H9 (cell line): ENCODE results near the gene KCNAB3. TPM values are rescaled to one million over a fixed set of nuclear protein-coding genes. Genes with fewer than 3 reads are reported as not detected.

Experiments
- DNase-seq: peaks from one replicate; pipeline ENCODE4 v3.0.0-alpha.2; 2017
- H2AFZ ChIP-seq: one replicate; pipeline ENCODE4 v1.6.1; 2013; ENCODE audit warnings: mild to moderate bottlenecking, low read length, control low read depth, moderate library complexity
- H2AK5ac ChIP-seq: 2 replicates; pipeline ENCODE4 v1.6.1; 2013; ENCODE audit warnings: low read length, control low read depth, mixed read lengths; ENCODE audit not compliant: insufficient read length
- H2BK120ac ChIP-seq: one replicate; pipeline ENCODE4 v1.6.1; 2013; ENCODE audit warnings: low read depth, mild to moderate bottlenecking, low read length, control low read depth, inconsistent platforms; ENCODE audit not compliant: poor library complexity, severe bottlenecking
- H2BK12ac ChIP-seq: 2 replicates; pipeline ENCODE4 v1.6.1; 2013; ENCODE audit warnings: low read length, control low read depth, mixed read lengths, low read depth; ENCODE audit not compliant: insufficient read length
- H2BK15ac ChIP-seq: 2 replicates; pipeline ENCODE4 v1.6.1; 2013; ENCODE audit warnings: low read depth, low read length, control low read depth
- H2BK20ac ChIP-seq: one replicate; pipeline ENCODE4 v1.6.1; 2013; ENCODE audit warnings: low read depth, mild to moderate bottlenecking, low read length, control low read depth, inconsistent platforms; ENCODE audit not compliant: poor library complexity, severe bottlenecking
- H2BK5ac ChIP-seq: 2 replicates; pipeline ENCODE4 v1.6.1; 2013; ENCODE audit warnings: low read length, control low read depth, mixed read lengths; ENCODE audit not compliant: insufficient read length
- H3K14ac ChIP-seq: 2 replicates; pipeline ENCODE4 v1.6.1; 2013; ENCODE audit warnings: low read length, control low read depth; ENCODE audit not compliant: insufficient read depth
- H3K18ac ChIP-seq: 2 replicates; pipeline ENCODE4 v1.6.1; 2013; ENCODE audit warnings: low read depth, mild to moderate bottlenecking, mixed read lengths, low read length, control low read depth; ENCODE audit not compliant: insufficient read length
- H3K23ac ChIP-seq: 2 replicates; pipeline ENCODE4 v1.6.1; 2013; ENCODE audit warnings: low read length, control low read depth, mixed read lengths, low read depth; ENCODE audit not compliant: insufficient read length
- H3K23me2 ChIP-seq: 2 replicates; pipeline ENCODE4 v1.6.1; 2013; ENCODE audit warnings: low read depth, mild to moderate bottlenecking, mixed read lengths, low read length, control low read depth; ENCODE audit not compliant: insufficient read length, poor library complexity, severe bottlenecking
- H3K27ac ChIP-seq: 2 replicates; pipeline ENCODE4 v1.5.1; 2013; ENCODE audit warnings: low read length, control low read depth, mixed read lengths, low read depth; ENCODE audit not compliant: insufficient read length
- H3K27me3 ChIP-seq: 2 replicates; pipeline ENCODE4 v1.6.1; 2013; ENCODE audit warnings: low read length, control low read depth, inconsistent platforms; ENCODE audit not compliant: insufficient read depth
- H3K4ac ChIP-seq: 2 replicates; pipeline ENCODE4 v1.6.1; 2013; ENCODE audit warnings: low read depth, mild to moderate bottlenecking, control low read depth, inconsistent platforms, low read length, moderate library complexity
- H3K4me1 ChIP-seq: 2 replicates; pipeline ENCODE4 v1.6.1; 2013; ENCODE audit warnings: low read length, control low read depth, inconsistent platforms; ENCODE audit not compliant: insufficient read depth
- H3K4me2 ChIP-seq: 2 replicates; pipeline ENCODE4 v1.6.1; 2013; ENCODE audit warnings: low read length, control low read depth, mixed read lengths; ENCODE audit not compliant: insufficient read length, insufficient read depth
- H3K56ac ChIP-seq: 2 replicates; pipeline ENCODE4 v1.6.1; 2013; ENCODE audit warnings: low read depth, mild to moderate bottlenecking, mixed read lengths, low read length, control low read depth; ENCODE audit not compliant: insufficient read length
- H3K79me1 ChIP-seq: 2 replicates; pipeline ENCODE4 v1.6.1; 2013; ENCODE audit warnings: low read depth, mild to moderate bottlenecking, moderate library complexity, low read length, control low read depth, inconsistent platforms; ENCODE audit not compliant: insufficient read depth, poor library complexity, severe bottlenecking
- H3K79me2 ChIP-seq: 2 replicates; pipeline ENCODE4 v1.6.1; 2013; ENCODE audit warnings: low read length, control low read depth, inconsistent platforms; ENCODE audit not compliant: insufficient read depth
- H3K9ac ChIP-seq: 2 replicates; pipeline ENCODE4 v1.6.1; 2013; ENCODE audit warnings: low read length, control low read depth, mixed read lengths; ENCODE audit not compliant: insufficient read length; ENCODE audit errors: extremely low read depth
- H3K9me3 ChIP-seq: one replicate; pipeline ENCODE4 v1.6.1; 2013; ENCODE audit warnings: low read depth, low read length, inconsistent platforms; ENCODE audit not compliant: control insufficient read depth
- H3T11ph ChIP-seq: one replicate; pipeline ENCODE4 v1.6.1; 2013; ENCODE audit warnings: mild to moderate bottlenecking, low read length, control low read depth, inconsistent platforms
- H4K20me1 ChIP-seq: one replicate; pipeline ENCODE4 v1.6.1; 2013; ENCODE audit not compliant: control insufficient read depth, insufficient read length, insufficient read depth
- H4K5ac ChIP-seq: 2 replicates; pipeline ENCODE4 v1.6.1; 2013; ENCODE audit warnings: low read depth, mild to moderate bottlenecking, mixed read lengths, low read length, control low read depth; ENCODE audit not compliant: insufficient read length
- H4K8ac ChIP-seq: replicated peaks from 2 replicates; pipeline ENCODE4 v1.6.1; 2013; ENCODE audit warnings: low read length, control low read depth, mixed read lengths, low read depth; ENCODE audit not compliant: insufficient read length
- H4K91ac ChIP-seq: 2 replicates; pipeline ENCODE4 v1.6.1; 2013; ENCODE audit warnings: low read depth, mild to moderate bottlenecking, moderate library complexity, mixed read lengths, low read length, control low read depth; ENCODE audit not compliant: insufficient read length
- H3K27ac Mint-ChIP-seq, 3 experiments: 2 replicates in 2 of 3; 3 replicates in 1 of 3; pipeline ENCODE4 v1.8.0; 2020 to 2021; ENCODE audit warnings: mixed read lengths in 3 of 3, mild to moderate bottlenecking in 1 of 3, moderate library complexity in 1 of 3
- H3K27me3 Mint-ChIP-seq: 2 replicates; pipeline ENCODE4 v1.8.0; 2021; ENCODE audit warnings: low read depth, mild to moderate bottlenecking, moderate library complexity, mixed read lengths
- H3K36me3 Mint-ChIP-seq, 3 experiments: 2 replicates in 2 of 3; 3 replicates in 1 of 3; pipeline ENCODE4 v1.8.0; 2020 to 2021; ENCODE audit warnings: low read depth in 3 of 3, mixed read lengths in 3 of 3; ENCODE audit not compliant: insufficient read depth in 1 of 3
- H3K4me1 Mint-ChIP-seq, 2 experiments: 2 replicates each; pipeline ENCODE4 v1.8.0; 2020; ENCODE audit warnings: mixed read lengths in 2 of 2
- H3K4me3 Mint-ChIP-seq, 2 experiments: 2 replicates in 1 of 2; 3 replicates in 1 of 2; pipeline ENCODE4 v1.8.0; 2020 to 2021; ENCODE audit warnings: mild to moderate bottlenecking in 2 of 2, mixed read lengths in 2 of 2, moderate library complexity in 1 of 2
- H3K9me3 Mint-ChIP-seq, 2 experiments: 2 replicates in 1 of 2; 3 replicates in 1 of 2; pipeline ENCODE4 v1.8.0; 2020; ENCODE audit warnings: mild to moderate bottlenecking in 2 of 2, mixed read lengths in 2 of 2, moderate library complexity in 1 of 2
- CTCF ChIP-seq: fragments of 200-600 bp; sonication (generic); conservative IDR thresholded peaks from 3 replicates; pipeline ENCODE4 v1.8.0; 2021; ENCODE audit warnings: antibody characterized with exemption, mild to moderate bottlenecking
- WGBS: extraction: QIAGEN DNeasy Blood & Tissue Kit; methylation state at CpG from one replicate; pipeline ENCODE4 v1.1.7; 2013; ENCODE audit warnings: missing lambda C conversion rate, low lambda C conversion rate, mixed read lengths; ENCODE audit not compliant: insufficient read length; ENCODE audit errors: extremely low coverage; 5-methylcytosine and 5-hydroxymethylcytosine counted together
- total RNA-seq: library from RNA; stranded (reverse); gene quantifications from 2 replicates; pipeline ENCODE4 v1.2.1, GENCODE V29; 2021

Gene KCNAB3
- total RNA-seq, 1 experiment from 2014 or later, result 6.4 TPM

DNA sequence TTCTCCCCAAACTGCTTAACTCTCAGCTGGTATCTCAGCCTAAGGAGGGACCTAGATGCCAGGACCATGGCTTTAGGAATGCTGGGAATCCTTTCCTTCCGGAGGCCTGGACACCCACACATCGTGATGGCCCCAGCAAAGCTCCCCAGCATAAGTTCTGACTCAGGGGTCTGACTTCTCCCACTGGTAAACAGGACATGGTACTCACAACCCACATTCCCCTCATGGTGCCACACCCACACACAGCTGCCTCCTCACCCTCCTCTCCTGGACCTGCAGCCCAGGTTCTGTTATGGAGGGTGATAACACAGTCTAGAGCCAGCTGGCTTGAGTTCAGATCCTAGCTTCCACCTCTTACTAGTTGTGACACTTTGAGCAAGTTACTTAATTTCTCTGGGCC, 12.8 kb downstream of the KCNAB3 start:
- no peak overlapping the region for H2AFZ ChIP-seq
- H3K9ac ChIP-seq, result no peak overlapping the region
- no peak overlapping the region for H3K14ac ChIP-seq
- no peaks in the 10 kb centered on the region for H4K20me1 ChIP-seq
- no peak overlapping the region for H4K8ac ChIP-seq
- WGBS, result no CpG with 5 or more reads among the region's 2 CpGs
- no peak overlapping the region for H2BK120ac ChIP-seq
- no peak overlapping the region for H2BK15ac ChIP-seq
- H3K27me3 ChIP-seq, result peaks cover 21% of the 10 kb centered on the region
- no peak overlapping the region for H3K4ac ChIP-seq
- no peak for DNase-seq
- no peak overlapping the region for H3K23ac ChIP-seq
- H3K27me3 Mint-ChIP-seq, result peaks cover 69% of the 10 kb centered on the region
- H3K27ac Mint-ChIP-seq, result no peak overlapping the region
- H2BK20ac ChIP-seq, result no peak overlapping the region
- no peak overlapping the region for H3K18ac ChIP-seq
- H4K5ac ChIP-seq, result no peak overlapping the region
- no peaks in the 10 kb centered on the region for H3K4me1 ChIP-seq
- no peaks in the 10 kb centered on the region for H3K9me3 ChIP-seq
- no peak overlapping the region for H3K56ac ChIP-seq
- no peak overlapping the region for H2BK12ac ChIP-seq
- H3K23me2 ChIP-seq, result peaks cover 8% of the 10 kb centered on the region
- no peaks in the 10 kb centered on the region for H3K79me1 ChIP-seq
- no peak overlapping the region for H3T11ph ChIP-seq
- H3K4me3 Mint-ChIP-seq, result peak overlapping the region; percentile 74 to 75
- H2AK5ac ChIP-seq, result no peak overlapping the region
- H3K4me2 ChIP-seq, result no peak overlapping the region
- TF ChIP-seq CTCF, result no peak
- no peak overlapping the region for H4K91ac ChIP-seq
- H3K9me3 Mint-ChIP-seq, result peaks cover 3 to 4% of the 10 kb centered on the region in 2 experiments; a peak in 3 of 5 replicates
- H3K27ac ChIP-seq, result no peak overlapping the region
- H2BK5ac ChIP-seq, result no peak overlapping the region
- no peaks in the 10 kb centered on the region for H3K79me2 ChIP-seq
- H3K36me3 Mint-ChIP-seq, result peaks cover 0 to 1% (median 0%) of the 10 kb centered on the region in 3 experiments; a peak in 2 of 7 replicates
- peaks cover 12 to 14% of the 10 kb centered on the region in 2 experiments for H3K4me1 Mint-ChIP-seq
